Fibroblast of skin of scalp (primary cell): ENCODE measurements around the gene SLC38A10.
A peak's percentile ranks its signal among the peaks of the same experiment; 100 is the strongest.

ENCODE experiments used
- DNase-seq: peaks from one replicate; pipeline ENCODE4 v3.0.0-alpha.2; 2013

The SLC38A10 gene

DNA sequence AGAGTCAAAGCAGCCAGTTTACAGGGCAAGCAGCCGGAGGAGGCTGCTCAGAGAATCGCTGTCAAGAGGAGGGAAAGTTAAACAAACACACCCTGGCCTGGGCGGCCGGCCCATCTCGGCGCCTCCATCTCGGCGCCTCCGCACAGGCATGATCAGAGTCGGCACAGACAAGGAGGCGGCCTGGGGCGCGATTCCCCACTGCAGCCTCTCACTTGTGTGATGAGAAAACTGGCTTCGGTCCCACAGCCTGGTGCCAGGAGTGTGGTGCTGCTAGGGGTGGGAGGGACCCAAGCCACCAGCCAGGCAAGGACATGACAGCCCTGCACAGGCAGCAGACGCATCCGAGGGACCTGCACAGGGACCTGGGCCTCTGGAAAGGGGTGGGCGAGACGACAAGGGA lies 17.7 kb downstream of the SLC38A10 start:
- DNase-seq: no peak

GRCh38 chr17:81276781-81277180 lies 18.3 kb downstream of the SLC38A10 start:
- no peak for DNase-seq

GRCh38 chr17:81274471-81274855 lies 20.6 kb downstream of the SLC38A10 start:
- DNase-seq: no peak

GRCh38 chr17:81273698-81274470 lies 21.2 kb downstream of the SLC38A10 start:
- DNase-seq: no peak

GRCh38 chr17:81272616-81273015 lies 22.5 kb downstream of the SLC38A10 start:
- no peak for DNase-seq

DNA sequence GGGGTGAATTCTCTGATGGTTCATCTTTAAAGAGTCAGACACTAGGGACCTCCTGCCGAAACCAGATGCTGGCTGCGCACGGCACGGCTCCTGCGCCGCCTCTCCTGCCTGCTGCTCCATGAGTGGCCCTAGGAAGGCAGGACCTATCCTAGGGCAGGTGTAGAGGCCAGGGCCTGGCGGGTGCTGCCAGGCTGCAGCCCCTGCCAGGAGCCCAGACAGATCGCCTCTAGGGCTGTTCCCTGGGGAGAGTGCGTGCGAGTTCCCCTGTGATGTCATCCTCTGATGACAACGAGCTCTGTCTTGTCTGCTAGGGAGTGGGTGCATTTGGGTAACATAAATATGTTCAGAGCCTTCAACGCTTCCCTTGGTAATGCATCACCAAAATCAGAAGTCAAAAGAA lies 23.9 kb downstream of the SLC38A10 start:
- no peak for DNase-seq

GRCh38 chr17:81270279-81270678 lies 24.8 kb downstream of the SLC38A10 start:
- no peak for DNase-seq

- no peak for DNase-seq
These were observed 27.6 kb downstream of the SLC38A10 start for GRCh38 chr17:81267390-81268067.

DNA sequence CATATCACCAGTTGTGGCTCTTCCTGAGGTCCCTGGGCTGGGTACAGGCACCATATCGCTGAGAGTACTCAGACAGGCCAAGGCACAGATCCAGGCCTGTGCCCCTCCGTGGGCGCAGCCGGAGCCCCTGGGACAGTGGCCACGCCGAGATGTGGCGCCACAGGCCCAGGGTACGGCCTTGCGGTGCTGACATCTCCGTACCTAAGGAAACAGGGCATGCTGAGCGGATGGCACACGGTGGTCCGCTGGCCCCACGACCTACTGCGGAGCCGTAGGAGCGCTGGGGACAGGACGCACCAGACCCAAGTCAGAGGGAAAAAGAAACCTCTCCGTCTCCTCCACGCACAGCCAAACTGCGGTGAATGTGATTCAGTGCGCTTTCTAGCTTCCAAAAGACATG lies 29.5 kb downstream of the SLC38A10 start:
- no peak for DNase-seq

GRCh38 chr17:81264640-81265039 lies 30.5 kb downstream of the SLC38A10 start:
- no peak for DNase-seq

DNA sequence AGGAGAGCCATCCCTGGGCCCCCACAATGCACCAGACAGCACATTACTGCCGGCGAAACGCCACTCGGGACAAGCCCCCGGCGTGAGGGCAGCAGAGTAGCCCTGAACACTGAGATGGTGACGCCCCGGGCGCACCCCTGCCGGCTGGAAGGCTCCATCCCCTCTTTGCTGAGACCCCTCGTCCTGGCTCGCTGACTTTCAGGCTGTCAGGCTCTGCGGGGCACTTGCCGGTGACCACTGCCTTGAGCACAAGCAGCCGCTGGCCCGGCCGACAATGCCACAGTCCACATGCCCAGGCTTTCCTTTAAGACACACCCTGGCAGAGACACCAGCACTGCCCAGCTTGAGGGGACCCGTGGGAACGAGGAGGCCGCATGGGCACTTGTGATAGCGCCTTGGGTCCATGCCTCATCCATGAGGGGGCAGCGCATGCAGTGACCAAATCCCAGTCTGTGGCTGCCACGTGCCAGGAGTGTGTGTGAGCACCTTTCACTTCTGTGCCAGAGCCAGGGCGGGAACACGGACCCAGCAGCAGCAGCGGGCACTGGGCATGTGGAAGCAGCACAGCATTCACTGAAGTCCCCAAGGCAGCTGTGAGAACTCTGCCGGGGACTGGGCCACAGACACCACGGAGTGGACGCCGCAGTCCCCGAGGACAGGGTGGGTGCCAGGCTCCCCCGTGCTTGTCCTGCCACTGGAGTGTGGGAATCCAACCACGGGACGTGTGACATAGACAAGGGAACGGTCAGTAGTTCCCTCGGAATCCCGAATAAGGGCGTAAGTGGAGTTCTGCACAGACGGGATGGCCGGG lies 31.5 kb downstream of the SLC38A10 start:
- DNase-seq: no peak

- DNase-seq: no peak
These were observed 33.3 kb downstream of the SLC38A10 start for GRCh38 chr17:81261582-81262336.

- DNase-seq: no peak
These were observed 34.0 kb downstream of the SLC38A10 start for GRCh38 chr17:81261096-81261495.

DNA sequence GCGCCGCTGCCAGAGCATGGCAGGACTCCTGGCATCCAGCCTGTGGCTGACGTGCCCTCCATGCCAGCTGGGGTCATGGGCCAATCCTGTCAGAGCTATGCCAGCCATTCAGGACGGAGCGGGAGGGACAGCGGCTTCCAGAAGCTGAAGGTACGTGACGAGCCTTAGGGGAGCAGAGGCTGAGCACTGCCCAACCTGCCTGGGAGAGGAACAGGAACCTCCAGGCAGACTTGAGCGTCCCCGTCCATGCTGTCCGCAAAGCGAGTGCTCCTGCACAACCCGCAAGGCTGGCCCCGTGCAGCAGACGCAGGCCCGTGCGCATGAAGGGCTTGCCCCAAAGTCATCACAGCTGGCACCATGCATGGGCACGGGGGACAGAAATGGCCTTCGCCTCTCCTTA lies 34.5 kb downstream of the SLC38A10 start:
- no peak for DNase-seq

- no peak for DNase-seq
These were observed 34.9 kb downstream of the SLC38A10 start for GRCh38 chr17:81260171-81260570.

DNA sequence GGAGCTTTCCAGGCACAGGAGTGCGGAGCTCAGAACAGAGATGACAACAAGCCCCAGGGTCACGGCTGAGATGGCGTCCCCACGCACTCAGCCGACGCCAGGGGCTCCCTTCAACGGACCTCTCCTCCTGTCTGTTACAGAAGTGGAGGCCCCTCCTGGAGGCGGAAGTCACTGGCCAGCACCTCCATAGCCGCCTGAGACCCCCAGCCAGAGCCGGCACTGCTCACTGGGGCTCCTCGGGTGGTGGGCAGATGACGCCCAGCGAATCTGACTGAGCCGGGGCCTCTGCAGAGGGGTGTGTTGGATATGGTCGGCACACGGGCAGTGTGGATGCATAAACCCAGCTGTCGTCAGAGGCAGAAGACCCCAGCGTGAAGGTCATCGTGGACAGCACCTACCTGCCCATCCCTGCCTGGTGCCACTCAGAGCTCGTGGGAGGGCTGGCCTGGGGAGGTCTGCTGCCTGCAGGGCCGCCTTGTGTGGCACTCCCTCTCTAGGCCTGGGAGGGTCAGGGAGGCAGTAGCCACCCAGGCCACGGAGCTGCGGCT lies 36.0 kb downstream of the SLC38A10 start:
- no peak for DNase-seq

DNA sequence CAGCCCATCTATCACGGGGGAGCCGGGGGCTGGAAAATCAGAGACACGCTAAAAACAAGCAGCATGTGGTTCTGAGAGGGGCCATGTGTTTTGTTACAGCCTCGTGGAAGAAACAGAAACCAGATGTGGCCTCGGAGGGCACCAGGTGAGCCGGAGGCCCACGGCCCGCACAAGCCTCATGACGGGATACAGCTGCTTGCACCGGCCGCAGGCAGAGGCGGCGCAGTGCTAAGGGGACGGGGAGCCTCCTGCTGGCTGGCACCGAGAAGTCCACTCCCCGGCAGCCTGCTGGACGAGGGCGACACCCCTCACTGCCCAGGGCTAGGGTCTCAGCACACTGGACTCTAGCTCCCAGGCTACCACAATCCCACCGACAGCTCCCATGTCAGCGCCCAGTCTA lies 36.8 kb downstream of the SLC38A10 start:
- no peak for DNase-seq

DNA sequence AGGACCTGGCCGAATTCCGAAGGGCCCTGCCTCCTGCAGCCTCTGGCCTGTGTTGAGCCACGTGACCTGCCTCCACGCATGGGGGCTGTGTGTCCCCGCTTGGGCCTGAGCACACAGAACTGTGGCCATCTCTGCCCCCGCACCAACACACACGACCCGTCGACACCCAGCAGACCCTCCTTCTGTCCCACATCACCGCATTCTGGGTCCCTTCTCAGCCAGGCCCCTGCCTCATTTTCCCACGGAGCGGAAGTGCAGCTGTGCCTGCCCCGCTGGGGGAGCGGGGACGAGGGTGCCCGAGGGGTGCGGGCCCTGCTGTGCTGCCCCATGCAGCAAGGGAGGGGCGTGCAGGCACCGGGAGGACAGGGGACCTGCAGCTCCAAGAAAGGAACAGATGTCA lies 37.6 kb downstream of the SLC38A10 start:
- DNase-seq: no peak

DNA sequence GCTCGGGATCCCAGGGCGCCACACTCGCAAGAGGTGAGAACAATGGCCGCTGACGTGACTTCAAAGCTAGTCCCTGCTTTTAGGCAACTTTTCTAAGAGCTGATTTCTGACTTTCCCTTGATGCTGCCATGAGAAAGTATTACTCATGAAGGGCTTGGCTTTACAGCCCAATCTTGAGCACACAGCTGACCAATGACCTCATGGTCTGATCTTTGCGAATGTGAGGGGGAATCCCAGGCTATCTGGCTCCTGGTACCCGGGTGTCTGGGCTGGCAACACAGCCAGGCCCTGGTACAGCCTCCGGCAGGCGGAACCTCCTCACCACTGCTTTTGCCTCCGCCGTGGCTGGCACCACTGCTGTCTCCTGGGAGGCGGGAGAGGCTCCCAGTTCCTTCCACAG lies 38.5 kb downstream of the SLC38A10 start:
- no peak for DNase-seq

DNA sequence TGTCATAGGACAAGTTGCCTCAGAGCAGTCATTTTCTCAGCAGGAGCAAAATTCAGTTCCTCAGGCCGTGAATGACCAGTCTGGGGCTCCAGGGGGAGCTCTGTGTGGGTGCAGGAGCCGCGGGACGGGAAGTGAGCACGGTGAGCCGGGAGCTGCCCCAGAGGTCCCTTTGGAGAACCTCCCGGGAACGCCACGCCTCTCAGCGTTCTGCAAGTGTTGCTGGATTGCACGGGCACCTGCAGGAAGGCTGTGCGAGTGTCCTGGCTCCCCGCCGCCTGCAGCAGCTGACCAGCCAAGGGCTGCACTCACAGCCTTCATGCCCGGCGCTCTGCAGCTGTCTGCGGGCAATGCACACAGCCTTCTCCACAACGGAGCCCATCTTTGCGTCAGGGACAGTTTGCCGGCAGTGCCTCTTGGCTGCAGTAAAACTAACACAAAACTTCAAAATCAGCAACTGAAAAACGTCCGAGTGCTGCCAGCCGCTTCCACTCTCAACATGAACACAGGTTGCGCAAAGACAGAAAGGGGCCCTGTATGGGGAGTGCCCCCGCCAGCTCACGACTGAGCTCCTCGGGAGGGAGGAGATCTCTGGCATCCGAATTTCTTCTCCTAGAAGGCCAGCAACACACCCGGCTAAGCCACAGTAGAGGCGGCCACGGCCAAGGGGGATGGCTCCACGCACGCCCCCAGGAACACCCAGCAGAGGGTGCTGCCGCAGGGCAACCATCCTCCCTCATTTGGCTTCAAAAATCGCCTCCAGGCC lies 40.0 kb downstream of the SLC38A10 start:
- DNase-seq: peak; percentile 59

- peak; percentile 42 for DNase-seq
These were observed 41.6 kb downstream of the SLC38A10 start for GRCh38 chr17:81253358-81254131.
